NK-92 (cell line): ENCODE measurements around the gene SPIN2B.
"Not testable (repeated sequence)": the region's sequence is repeated elsewhere in the genome, so short reads cannot be mapped to it uniquely, and the experiment has no call there.

Experiments
- DNase-seq: peaks from one replicate; lab custom pipeline; 2025; ENCODE audit not compliant: unreplicated experiment; lab: John Stamatoyannopoulos, UW

SPIN2B gene

GRCh38 chrX:57121162-57121755 is at the start of gene SPIN2B:
Gene SPIN2B (minus strand): TSS chrX:57121548.
- no peak for DNase-seq

- DNase-seq: no peak
Observed at GRCh38 chrX:57156397-57157049, 35.2 kb upstream of the SPIN2B start.

GRCh38 chrX:57155171-57155570 is 33.8 kb upstream of the SPIN2B start:
- DNase-seq: no peak

- DNase-seq: not testable (repeated sequence)
Observed at GRCh38 chrX:57152222-57152621, 30.9 kb upstream of the SPIN2B start.

- DNase-seq: no peak
Observed at GRCh38 chrX:57138674-57139073, 17.3 kb upstream of the SPIN2B start.

- DNase-seq: no peak
Observed at GRCh38 chrX:57137501-57137900, 16.2 kb upstream of the SPIN2B start.

- not testable (repeated sequence) for DNase-seq
Observed at GRCh38 chrX:57137073-57137472, 15.7 kb upstream of the SPIN2B start, which contains the start of gene SPIN2A. Gene SPIN2A (minus strand): TSS chrX:57137397. CDS start chrX:57136597, 800 bp downstream.

- not testable (repeated sequence) for DNase-seq
Observed at GRCh38 chrX:57136589-57136988, 15.2 kb upstream of the SPIN2B start.

- DNase-seq: no peak
Observed at GRCh38 chrX:57135287-57135686, 13.9 kb upstream of the SPIN2B start.

- DNase-seq: no peak
Observed at GRCh38 chrX:57134702-57135101, 13.4 kb upstream of the SPIN2B start.

GRCh38 chrX:57133706-57134105 is 12.4 kb upstream of the SPIN2B start:
- DNase-seq: no peak

- not testable (repeated sequence) for DNase-seq
Observed at GRCh38 chrX:57133284-57133683, 11.9 kb upstream of the SPIN2B start.

GRCh38 chrX:57132046-57132445 is 10.7 kb upstream of the SPIN2B start:
- DNase-seq: no peak

GRCh38 chrX:57121816-57122215 is 468 bp upstream of the SPIN2B start:
- no peak for DNase-seq

- not testable (repeated sequence) for DNase-seq
Observed at GRCh38 chrX:57120619-57121161, 658 bp downstream of the SPIN2B start.

- no peak for DNase-seq
Observed at GRCh38 chrX:57119416-57119815, 1.9 kb downstream of the SPIN2B start.

- not testable (repeated sequence) for DNase-seq
Observed at GRCh38 chrX:57117566-57117965, 3.8 kb downstream of the SPIN2B start.

GRCh38 chrX:57104921-57105398 is 16.4 kb downstream of the SPIN2B start:
- DNase-seq: no peak

- no peak for DNase-seq
Observed at GRCh38 chrX:57104406-57104805, 16.9 kb downstream of the SPIN2B start.

GRCh38 chrX:57103489-57103888 is 17.9 kb downstream of the SPIN2B start:
- no peak for DNase-seq

- DNase-seq: not testable (repeated sequence)
Observed at GRCh38 chrX:57102918-57103317, 18.4 kb downstream of the SPIN2B start.

GRCh38 chrX:57083143-57083542 is 38.2 kb downstream of the SPIN2B start:
- no peak for DNase-seq
